HG02885 (cell line): ENCODE measurements around the gene GPR61.

ENCODE experiments used
- ATAC-seq: cut with Tn5 transposase; IDR thresholded peaks from one replicate; pipeline ENCODE4 v1.9.1; 2021; ENCODE audit warnings: mild to moderate bottlenecking; ENCODE audit not compliant: unreplicated experiment, poor library complexity

GPR61 gene

DNA sequence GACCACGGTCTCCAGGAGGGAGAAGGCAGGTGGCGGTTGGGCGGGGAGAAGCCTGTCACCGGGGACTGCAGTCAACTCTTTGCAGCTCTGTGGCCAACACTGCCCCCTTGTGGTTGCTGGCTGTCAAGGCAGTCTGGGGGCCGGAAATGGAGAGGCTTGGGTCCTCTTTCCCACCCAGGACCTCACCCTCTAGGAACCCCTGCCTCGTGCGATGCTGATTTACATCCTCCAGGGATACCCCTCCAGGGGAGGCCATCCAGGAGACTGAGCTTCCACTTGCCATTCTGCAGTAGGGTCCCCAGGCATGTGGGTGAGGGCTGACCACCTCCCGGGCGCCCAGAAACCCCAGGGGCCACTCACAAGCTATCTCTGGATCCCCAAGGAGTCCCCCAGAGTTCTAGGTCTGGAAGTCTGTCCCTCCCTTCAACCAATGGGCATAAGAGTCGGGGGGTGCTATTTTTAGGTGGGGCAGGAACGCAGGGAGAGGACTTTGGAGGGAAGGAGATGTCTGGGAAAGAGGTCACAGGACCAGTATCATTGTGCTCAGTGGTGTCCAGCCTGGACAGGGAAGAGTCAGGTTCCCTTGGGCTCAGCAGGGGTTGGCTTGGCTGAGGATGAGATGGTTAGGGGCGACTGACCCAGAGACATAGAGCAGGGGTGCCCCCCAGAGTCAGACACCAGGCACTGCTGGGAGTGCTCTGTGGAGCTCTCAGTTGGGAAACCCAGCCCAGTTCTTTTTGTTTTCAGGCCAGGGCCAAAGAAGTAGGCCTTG is 7.1 kb upstream of the GPR61 start:
- peak; percentile 81 for ATAC-seq

DNA sequence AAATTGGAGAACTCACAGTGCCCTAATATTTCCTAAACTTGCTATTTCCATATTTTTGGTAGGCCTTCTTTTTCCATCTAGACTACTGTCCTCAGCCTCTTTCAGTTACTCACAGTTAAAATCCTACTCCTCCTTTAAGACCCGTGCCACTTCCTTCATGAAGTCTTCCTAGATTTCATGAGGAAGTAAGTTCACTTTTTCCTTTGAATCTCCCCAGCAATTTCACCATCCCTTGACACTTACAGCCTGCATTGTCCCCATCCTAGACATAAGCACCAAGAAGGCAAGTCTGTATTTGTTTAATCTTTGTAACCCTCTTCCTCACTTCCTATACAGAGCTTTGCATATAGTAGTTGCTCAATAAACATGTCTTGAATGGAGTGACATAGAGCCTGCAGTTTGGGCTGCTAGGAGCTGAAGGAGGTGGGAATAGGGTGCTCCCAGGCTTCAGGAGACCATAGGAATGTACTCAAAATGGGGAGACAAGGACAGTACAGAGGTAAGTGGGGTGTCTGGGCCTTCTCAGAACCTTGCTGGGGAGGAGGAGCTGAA is 5.3 kb upstream of the GPR61 start:
- ATAC-seq = no peak

DNA sequence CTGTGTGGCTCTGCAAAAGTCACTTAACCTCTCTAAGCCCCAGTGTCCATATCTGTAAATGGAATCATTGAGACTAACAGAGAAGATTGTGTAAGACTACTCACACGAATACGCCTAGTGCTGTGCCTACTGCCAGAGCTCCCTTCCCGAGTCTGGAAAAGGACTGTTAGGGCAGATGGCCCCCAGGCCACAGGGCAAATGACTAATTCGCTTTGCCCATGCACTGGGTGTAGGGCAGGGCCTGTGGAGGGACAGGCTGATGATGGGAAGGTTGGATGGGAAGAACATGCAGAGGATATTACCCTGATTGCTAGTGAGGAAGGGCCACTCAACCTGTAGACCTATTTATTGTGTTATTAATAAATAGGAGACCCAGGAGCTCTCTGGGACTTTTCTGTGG is 4.2 kb upstream of the GPR61 start:
- no peak for ATAC-seq

DNA sequence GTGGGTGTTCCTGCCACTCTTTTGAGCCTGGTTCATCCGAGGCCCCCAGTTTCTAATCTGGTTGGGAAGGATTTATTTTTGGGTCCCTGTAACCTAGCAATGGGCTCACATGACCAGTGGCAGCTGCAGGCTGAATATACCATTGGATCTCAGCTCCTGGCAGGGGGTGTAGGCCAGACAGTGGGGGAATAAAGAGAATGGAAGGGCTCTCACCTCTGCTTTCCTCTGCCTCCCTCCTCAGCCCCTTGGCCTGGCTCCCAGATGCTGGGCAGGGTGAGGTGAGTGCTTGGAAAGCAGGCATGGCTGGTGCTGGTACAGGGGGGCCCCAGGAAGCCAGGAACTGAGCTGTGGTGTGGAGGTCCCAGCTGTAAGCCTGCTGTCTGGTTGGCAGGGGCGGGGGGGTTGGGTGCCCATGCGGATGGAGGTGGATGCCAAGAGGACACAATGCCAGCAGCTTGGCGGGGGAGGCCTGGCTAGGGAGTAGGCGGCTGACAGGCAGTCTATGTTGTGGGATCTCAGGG is 3.6 kb upstream of the GPR61 start:
- no peak for ATAC-seq

GRCh38 chr1:109537450-109538178 is 2.1 kb upstream of the GPR61 start:
- ATAC-seq = no peak

GRCh38 chr1:109538827-109539555 is 681 bp upstream of the GPR61 start:
- no peak for ATAC-seq

DNA sequence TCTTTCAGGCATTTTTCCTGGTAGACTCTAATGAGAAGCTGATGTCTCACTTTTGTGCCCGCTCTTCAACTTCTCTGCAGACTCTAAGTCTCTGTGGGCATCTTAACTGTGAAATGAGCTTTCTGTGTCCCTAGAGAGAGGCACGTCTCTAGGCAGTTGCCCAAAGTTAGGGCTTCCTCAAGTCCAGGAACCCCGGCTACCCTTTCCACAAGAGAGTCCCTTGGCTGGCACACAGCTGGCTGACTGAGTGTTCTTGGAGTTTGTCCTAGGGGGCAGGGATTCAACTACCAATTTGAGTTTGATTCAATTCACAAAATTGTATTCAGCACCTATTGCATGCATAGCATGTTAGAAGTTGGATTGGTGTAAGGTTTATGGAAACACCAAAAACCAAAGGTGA is 1.4 kb downstream of the GPR61 start:
- no peak for ATAC-seq

- ATAC-seq = no peak
Measured at GRCh38 chr1:109542657-109543056, 3.0 kb downstream of the GPR61 start.

- ATAC-seq = no peak
Measured at GRCh38 chr1:109543283-109543987, 3.8 kb downstream of the GPR61 start.

DNA sequence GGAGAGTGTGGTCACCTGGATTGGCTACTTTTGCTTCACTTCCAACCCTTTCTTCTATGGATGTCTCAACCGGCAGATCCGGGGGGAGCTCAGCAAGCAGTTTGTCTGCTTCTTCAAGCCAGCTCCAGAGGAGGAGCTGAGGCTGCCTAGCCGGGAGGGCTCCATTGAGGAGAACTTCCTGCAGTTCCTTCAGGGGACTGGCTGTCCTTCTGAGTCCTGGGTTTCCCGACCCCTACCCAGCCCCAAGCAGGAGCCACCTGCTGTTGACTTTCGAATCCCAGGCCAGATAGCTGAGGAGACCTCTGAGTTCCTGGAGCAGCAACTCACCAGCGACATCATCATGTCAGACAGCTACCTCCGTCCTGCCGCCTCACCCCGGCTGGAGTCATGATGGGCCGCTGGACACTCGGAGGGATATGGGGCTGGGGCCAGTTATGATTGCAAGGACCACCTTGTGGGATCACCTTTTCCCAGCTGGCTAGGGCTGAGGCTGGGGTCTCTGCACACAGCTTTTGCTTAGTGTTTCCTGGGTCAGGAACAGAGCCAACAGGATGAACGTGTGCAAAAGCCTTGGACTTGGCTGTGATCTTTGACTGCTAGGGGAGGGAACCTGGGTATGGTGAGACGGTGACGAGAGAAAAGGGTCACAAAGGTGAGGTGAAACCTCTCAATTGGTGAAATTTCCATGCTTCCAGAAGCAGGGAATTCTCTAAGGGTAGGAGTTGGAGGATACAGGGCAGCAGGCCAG is 4.5 kb downstream of the GPR61 start:
- no peak for ATAC-seq

DNA sequence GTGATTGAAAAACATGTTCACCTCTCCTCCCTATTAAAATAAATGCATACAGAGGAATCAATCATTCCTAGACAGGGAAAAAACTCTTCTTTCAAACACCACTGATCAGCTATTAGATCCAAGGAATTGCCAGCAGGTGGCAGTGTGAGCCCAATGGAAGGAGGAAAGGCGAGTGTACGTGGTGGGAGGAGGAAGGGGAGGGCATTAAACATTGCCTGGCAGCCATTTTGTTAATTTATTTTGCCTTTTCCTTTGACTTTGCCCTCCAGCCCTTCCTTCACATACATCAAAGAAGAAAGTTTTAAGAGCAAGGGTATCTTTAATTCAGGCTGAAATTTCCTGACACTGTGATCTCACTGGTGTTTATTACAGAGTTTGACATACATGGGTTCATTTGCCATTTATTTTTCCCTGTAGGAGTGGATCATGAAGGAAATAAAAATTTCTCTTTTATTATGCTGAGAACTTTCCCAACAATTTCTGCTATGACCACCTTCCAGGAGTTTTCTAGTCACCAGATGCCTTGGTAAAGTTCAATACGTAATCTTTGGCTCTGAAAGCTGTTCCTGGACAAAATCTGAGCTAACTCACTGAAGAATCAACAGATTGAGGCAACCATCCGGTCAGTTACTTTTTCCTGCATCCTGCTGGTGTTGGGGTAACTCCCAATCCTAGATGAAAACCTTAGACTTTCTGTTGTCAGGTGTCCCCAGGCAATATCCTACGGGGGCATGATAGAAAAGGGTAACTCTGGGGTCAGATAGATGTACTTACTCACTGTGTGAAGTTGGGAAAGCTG is 6.8 kb downstream of the GPR61 start:
- peak; percentile 50 for ATAC-seq

GRCh38 chr1:109547463-109548320 is 8.0 kb downstream of the GPR61 start:
- peak; percentile 3 for ATAC-seq

DNA sequence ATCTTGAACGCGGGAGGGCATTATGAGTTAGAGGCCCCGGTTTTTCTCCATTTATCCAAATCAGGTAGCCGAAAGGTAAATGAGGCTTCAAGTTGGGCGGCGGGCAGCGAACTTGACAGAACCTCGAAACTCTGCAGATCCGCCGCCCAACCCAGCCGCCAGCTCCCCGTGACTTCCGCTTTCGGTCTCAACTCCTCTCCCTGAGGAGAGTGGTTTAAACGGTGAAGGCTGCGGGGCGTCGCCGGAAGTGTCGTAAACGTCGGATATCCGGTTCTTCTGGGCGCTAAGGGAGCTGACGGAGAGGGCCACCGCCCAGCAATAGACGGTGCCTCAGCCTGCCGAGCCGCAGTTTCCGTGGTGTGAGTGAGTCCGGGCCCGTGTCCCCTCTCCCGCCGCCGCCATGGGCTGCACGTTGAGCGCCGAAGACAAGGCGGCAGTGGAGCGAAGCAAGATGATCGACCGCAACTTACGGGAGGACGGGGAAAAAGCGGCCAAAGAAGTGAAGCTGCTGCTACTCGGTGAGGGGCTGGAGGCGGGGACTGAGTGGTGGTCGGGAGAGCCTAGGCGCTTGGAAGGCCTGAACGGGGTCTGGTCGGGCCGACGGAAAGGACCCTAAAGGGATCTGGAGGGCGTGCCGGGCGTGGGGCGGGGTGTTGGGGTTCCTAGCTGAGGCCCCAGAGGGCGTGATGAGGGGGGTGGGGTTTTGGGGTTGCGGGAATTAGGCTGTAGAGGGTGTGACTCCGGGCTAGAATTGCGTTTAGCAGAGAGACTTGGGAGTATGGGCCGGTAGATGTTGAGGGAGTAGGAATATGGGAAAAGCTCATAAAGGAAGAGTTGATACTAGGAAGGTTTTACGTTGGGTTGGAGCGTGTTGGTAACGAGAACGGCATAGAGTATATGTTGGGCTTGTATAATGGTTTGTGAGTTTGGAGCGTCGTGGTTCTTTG is 8.9 kb downstream of the GPR61 start, which contains the start of gene GNAI3:
Gene GNAI3, plus strand, starts transcription at position 295 of the 947 bp plus-strand sequence. Its CDS starts 106 bp downstream, at position 401.
- peak; percentile 91 for ATAC-seq

DNA sequence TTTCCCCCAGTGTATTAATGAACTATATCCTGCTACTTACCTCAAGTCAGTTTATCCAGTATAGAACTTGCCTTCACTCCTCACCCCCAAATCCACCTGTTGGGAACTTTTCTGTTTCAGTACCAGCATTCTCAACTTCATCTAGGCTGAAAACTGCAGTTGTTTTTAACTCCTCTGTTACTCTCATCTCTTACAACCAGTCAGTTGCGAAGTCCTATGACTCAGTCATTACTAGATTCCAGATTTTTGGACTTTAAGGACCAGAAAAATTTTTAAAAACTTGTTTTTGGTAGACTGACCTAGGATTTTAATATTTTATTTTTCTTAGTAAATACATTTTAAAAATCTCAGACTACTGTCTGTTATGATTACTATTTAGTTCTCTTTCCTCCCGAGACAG is 16.9 kb downstream of the GPR61 start:
- no peak for ATAC-seq

DNA sequence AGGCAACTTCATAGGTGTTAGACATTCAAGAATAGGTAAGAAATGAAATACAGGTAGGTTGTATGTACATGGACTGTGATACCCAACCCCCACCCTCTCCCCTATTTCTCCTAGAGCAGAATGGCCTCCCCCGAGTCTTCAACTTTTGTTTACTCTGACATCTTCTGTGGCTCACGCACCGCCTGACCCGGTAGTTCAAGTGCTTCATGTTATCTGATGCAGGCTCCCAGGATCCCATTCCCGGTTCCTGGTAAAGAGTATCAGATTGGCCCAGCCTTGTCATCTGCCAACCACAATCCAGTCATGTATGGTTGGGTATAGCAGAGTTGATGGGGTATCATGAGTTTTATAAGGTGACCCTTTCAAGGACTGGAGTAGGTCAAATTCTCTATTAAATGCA is 17.8 kb downstream of the GPR61 start:
- ATAC-seq = no peak

DNA sequence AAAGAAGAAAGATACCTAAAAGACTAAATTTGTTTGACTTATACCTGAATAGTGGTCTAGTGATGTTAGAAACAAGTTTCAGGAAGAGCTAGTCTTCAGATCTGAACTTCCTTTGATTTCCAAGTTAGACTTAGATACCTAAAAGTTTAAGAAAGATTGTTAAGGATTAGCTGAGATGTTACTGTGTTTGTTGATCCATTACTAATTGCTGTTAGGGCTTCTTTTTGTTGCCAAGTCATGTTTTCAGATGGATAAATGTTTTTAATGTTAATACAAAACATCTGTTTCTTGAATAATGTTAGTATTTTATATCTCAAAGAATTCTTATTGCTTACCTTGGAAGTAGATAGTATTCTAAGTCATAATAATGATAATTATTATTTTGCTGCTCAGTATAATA is 20.3 kb downstream of the GPR61 start:
- no peak for ATAC-seq
